ENCODE data around the gene PCSK9.

DNA sequence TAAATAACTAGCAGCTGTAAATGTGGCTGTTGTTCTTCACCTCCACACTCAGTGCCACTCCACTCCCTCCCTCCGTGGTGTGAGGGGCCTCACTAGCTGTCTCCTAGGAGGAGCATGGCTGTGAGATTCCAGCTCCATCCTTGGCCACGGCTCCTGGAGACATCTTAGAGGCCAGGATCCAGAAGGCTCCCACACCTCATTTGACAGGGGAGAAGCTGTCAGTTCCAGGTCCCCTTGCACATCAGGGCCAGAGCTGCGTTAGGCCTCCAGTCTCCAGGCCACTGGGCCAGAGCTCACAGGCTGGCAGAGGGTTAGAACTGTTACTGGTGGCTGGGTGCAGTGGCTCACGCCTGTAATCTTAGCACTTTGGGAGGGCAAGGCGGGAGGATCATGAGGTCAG is 15.0 kb downstream of the PCSK9 start:
- TF ChIP-seq POLR2A (IDR thresholded peaks at IDR 0.05) = no peak
- TF ChIP-seq, protein P1, sequence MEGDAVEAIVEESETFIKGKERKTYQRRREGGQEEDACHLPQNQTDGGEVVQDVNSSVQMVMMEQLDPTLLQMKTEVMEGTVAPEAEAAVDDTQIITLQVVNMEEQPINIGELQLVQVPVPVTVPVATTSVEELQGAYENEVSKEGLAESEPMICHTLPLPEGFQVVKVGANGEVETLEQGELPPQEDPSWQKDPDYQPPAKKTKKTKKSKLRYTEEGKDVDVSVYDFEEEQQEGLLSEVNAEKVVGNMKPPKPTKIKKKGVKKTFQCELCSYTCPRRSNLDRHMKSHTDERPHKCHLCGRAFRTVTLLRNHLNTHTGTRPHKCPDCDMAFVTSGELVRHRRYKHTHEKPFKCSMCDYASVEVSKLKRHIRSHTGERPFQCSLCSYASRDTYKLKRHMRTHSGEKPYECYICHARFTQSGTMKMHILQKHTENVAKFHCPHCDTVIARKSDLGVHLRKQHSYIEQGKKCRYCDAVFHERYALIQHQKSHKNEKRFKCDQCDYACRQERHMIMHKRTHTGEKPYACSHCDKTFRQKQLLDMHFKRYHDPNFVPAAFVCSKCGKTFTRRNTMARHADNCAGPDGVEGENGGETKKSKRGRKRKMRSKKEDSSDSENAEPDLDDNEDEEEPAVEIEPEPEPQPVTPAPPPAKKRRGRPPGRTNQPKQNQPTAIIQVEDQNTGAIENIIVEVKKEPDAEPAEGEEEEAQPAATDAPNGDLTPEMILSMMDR (IDR thresholded peaks at IDR 0.05) = no peak
- no peak for TF ChIP-seq POLR2AphosphoS5 (IDR thresholded peaks at IDR 0.05)
